K562 (cell line): ENCODE measurements around the gene AGO1.

Experiments used
- CTCF ChIP-seq, 3 experiments: IDR thresholded peaks in 2 of 3; conservative IDR thresholded peaks in 1 of 3; 2 replicates each; pipeline ENCODE4 v1.5.1; 2011 to 2012; ENCODE audit warnings: low read length in 3 of 3, mild to moderate bottlenecking in 3 of 3, control low read depth in 2 of 3, improper control_type of control experiment in 1 of 3, inconsistent platforms in 1 of 3, low read depth in 1 of 3, mixed read lengths in 1 of 3, moderate library complexity in 1 of 3; ENCODE audit not compliant: insufficient read depth in 2 of 3
- EZH2 ChIP-seq: IDR thresholded peaks from 2 replicates; pipeline ENCODE4 v1.6.1; 2012; ENCODE audit warnings: low read depth, mild to moderate bottlenecking, inconsistent platforms, low read length, borderline replicate concordance
- NCOR1 ChIP-seq: fragments of 450-650 bp; IDR thresholded peaks from 2 replicates; pipeline ENCODE4 v1.6.1; 2016; ENCODE audit warnings: mild to moderate bottlenecking, moderate library complexity
- STAT6 ChIP-seq: sonication (generic); formaldehyde crosslinking; IDR thresholded peaks from 2 replicates; pipeline ENCODE4 v1.8.1; 2023; ENCODE audit warnings: mild to moderate bottlenecking, missing genetic modification reagents

GRCh38 chr1:35834218-35834617 is 48.8 kb upstream of the AGO1 start:
- TF ChIP-seq EZH2, result no peak
- no peak for TF ChIP-seq STAT6 (CRISPR knock-in tag)
- TF ChIP-seq CTCF (IDR thresholded peaks at IDR 0.05 in 2 of 3, conservative IDR thresholded peaks at IDR 0.05 in 1 of 3; ENCODE audit: insufficient read depth in 2 of 3, low read depth in 1 of 3, low read length in 3 of 3), result no peak
- TF ChIP-seq NCOR1, result no peak
